CD4-positive, alpha-beta T cell treated with Interleukin-2 at 100 ng/mL for 4 hours (primary cell): ENCODE data around the gene TTC28.
"Not testable (repeated sequence)": the region's sequence is repeated elsewhere in the genome, so short reads cannot be mapped to it uniquely, and the experiment has no call there.

Experiments
- DNase-seq: peaks from one replicate; pipeline ENCODE4 v3.0.0-alpha.2; 2020; ENCODE audit warnings: low spot score

The TTC28 gene

DNA sequence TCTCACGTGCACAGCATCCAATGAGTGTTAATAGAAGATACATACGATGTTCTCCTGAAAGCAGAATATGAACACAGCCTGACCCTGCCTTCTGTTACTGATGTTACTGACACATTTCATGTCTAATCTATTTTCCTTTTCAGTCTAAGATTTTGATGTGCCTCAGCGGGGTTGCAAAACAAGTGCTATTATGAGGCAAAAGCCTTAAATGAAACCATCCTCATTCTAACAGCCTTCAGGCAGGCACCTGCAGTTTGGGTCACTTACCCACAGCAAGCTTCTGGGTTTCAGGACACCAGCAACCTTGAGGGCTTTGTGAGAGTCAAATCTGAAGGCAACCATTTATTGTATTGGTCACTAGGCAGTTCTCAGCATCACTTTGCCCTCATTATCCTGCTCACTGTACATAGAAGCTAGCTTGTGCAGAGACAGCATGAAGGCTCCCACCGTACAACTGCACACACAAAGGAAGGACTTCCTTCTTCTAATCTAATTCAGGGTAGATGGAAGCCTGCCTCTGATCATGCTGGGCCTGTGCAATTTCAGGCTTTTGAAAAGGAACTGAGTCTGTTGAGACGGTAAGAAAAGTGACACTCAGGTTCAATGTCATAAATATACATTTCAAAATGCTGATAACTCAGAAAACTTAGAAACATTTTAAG lies 577.4 kb downstream of the TTC28 start:
- DNase-seq: no peak

DNA sequence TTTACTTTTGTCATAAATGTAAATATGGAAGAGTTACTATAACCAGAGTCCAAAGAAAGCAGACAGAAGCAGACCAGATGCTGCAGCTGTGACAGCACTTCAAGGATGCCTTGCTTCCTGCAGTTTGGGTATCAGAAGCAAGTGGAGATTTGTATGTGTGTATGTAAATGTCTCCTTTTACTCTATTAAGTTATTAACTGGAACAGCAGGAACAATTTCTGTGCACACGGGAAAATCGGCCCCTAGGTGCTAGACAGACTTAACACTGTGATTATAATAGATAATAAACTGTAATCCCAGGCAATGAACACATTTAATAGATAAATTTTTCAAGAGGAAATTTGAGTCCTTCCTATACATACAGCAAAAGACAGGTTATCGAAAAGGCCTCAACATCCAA lies 582.0 kb downstream of the TTC28 start:
- DNase-seq: no peak

GRCh38 chr22:28096161-28096560 lies 583.5 kb downstream of the TTC28 start:
- no peak for DNase-seq

GRCh38 chr22:28095316-28096095 lies 584.1 kb downstream of the TTC28 start:
- no peak for DNase-seq

DNA sequence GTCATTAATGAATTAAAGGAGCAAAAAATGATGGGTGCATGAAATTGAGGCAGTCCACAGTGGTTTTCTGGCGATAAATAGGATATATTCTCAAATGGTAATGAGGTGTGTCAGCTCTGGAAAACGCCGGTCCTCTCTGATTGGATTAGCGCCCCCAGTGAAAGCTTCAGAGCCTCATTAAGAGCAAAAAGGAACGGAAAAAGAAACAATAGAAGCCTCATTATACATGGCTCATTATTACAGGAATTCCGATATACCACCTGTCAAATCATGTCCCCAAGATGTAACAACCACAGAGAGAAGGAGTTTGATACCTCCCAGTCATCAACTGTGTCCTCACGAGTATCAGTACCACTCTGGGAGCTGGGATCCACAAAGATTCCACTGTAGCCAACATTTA lies 584.9 kb downstream of the TTC28 start:
- DNase-seq: no peak

DNA sequence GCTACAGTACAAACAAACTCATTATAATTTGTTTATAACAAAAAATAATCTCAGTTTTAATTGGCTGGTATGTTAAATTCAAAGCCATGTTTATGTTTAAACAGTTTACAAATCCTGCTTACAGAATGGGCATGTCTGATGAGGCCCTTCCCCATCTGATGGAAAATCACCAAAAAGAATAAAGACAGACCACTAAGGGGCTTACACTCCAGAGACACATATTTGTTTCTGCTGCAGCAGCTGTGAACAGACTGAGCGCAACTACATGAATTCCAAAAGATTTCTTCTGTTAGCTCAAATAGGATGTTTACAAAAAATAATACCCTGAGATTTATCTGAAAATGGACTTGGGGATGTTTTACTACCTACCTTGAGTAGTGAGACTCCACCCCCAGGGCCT lies 585.9 kb downstream of the TTC28 start:
- DNase-seq: no peak

DNA sequence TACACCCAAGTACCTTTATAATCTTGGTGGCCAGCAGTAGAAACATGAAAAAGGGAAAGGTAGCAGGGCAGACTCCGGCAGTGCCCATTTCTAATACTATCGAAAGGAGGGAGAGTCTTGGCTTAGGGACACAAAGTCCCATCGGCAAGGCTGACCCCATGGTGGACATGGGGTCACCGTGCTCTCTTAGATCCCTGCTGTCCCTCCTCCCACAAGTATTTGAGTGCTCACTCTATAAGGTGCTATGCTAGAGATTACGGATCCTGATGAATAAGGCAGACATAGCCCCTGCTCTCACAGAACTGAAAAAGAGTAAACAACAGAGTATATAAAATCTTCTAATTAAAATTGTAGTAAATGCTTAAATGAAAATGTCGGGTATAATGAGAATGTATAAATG lies 588.2 kb downstream of the TTC28 start:
- DNase-seq: no peak

DNA sequence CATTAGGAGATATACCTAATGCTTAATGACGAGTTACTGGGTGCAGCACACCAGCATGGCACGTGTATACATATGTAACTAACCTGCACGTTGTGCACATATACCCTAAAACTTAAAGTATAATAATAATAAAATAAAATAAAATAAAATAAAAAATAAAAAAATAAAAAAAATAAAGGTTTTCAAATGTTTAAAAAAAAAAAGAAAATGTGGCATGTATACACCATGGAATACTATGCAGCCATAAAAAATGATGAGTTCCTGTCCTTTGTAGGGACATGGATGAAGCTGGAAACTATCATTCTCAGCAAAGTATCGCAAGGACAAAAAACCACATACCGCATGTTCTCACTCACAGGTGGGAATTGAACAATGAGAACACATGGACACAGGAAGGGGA lies 590.1 kb downstream of the TTC28 start:
- not testable (repeated sequence) for DNase-seq

GRCh38 chr22:28077166-28077565 lies 602.5 kb downstream of the TTC28 start:
- DNase-seq: no peak

DNA sequence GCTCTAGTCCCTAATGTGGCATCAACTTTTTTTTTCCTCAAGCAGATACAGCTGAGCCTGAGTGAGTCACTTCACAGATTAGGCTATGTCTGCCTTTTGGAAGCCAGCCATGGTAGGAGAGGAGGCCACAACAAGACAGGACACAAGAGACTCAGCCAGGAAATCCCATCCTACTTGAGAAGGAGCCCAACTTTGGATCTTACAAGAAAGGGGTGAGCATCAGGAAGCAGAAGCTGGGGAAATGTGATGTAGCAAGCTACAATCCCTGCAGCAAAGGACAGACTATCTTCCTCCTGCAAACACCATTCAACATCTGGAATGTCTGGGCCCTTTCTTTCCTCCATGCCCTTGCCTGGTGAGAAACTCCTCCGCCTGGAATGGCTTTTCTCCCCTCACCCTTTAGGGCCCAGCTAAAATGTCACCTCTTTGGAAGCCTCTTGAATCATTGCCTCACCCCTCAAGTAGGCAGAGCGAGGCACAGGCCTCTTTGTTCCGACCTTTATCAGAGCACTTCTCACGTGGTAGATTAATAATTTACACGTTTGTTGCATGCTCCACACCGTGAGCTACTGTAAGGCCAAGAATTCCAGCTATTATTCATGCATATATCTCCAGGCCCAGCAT lies 604.2 kb downstream of the TTC28 start:
- no peak for DNase-seq

GRCh38 chr22:28074526-28074925 lies 605.1 kb downstream of the TTC28 start:
- DNase-seq: no peak

DNA sequence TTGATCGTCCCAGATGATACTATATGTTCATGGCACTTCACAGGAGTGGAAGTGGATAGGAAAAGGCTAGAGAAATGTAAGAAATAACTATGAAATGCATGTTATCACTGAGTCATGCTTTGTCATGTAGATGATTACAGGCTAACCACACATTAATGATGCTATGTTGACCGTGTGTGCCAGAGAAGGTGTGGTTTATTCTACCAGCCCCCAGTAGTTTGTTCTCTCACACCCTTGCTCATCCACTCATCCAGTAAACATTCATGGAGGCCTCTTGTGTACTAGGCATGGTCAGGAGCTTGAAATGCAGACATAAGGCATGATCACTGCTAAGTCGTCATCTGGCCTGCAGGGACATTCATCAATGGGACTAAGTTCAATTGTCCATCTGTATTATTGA lies 607.6 kb downstream of the TTC28 start:
- DNase-seq: no peak

DNA sequence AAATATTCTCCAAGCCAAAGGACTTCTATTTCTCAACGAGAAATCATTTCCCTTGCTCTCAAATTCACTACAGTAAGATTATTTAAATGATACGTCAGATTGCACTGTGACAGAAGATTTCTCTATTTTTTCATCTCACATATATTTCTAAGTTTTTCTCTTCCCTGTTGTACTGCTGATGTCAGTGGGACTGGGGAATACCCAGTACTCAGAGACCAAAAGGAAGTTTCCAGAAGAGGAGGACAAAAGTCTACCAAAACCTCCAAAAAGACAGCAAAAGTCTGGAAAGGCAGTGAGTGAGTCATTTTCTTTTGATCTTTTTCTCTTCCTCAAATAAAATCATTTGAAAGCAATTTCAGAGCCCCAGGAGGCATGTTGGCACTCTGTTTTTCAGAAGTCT lies 610.8 kb downstream of the TTC28 start:
- DNase-seq: no peak

DNA sequence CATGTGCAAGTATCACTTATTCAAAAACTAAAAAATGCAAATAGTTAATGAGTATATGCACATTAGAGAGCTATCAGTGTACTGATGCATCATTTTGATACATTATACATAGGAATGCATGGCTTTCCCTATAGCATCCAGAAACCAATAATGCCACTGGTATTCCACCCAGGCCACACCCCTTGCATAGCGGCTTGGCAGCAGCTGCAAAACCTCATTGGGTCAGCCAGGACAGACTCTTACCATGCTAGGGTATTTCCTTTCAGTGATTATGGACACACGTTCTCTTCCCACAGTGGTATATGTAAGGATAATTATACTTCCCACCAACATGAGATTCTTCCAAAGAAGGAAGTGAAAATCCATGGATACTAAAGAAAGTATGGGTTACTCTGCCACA lies 614.7 kb downstream of the TTC28 start:
- DNase-seq: no peak

GRCh38 chr22:28063656-28064055 lies 616.0 kb downstream of the TTC28 start:
- DNase-seq: no peak

DNA sequence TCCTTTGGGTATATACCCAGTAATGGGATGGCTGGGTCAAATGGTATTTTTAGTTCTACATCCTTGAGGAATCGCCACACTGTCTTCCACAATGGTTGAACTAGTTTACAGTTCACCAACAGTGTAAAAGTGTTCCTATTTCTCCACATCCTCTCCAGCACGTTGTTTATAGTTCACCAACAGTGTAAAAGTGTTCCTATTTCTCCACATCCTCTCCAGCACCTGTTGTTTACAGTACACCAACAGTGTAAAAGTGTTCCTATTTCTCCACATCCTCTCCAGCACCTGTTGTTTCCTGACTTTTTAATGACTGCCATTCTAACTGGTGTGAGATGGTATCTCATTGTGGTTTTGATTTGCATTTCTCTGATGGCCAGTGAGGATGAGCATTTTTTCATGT lies 619.0 kb downstream of the TTC28 start:
- DNase-seq: not testable (repeated sequence)

- DNase-seq: no peak
Observed at GRCh38 chr22:28058036-28058435, 621.6 kb downstream of the TTC28 start.

DNA sequence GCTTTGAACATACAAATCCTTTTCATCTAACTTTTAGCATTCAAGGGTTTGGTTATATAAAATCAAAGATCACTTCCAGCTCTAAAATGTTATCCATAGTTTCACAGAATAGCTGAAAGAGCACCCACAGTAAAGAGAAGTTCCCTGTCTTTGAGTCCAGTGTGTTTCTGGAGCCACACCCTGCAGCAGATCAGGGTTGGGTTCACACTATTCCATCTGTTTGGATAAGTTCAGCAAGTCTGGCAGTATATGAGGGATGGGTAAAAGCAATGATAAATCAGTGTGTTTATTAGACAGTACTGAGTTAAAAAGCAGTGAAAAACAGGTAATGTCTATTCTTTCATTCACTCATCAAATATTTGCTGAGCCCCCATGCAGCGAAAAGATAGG lies 624.8 kb downstream of the TTC28 start:
- DNase-seq: no peak

DNA sequence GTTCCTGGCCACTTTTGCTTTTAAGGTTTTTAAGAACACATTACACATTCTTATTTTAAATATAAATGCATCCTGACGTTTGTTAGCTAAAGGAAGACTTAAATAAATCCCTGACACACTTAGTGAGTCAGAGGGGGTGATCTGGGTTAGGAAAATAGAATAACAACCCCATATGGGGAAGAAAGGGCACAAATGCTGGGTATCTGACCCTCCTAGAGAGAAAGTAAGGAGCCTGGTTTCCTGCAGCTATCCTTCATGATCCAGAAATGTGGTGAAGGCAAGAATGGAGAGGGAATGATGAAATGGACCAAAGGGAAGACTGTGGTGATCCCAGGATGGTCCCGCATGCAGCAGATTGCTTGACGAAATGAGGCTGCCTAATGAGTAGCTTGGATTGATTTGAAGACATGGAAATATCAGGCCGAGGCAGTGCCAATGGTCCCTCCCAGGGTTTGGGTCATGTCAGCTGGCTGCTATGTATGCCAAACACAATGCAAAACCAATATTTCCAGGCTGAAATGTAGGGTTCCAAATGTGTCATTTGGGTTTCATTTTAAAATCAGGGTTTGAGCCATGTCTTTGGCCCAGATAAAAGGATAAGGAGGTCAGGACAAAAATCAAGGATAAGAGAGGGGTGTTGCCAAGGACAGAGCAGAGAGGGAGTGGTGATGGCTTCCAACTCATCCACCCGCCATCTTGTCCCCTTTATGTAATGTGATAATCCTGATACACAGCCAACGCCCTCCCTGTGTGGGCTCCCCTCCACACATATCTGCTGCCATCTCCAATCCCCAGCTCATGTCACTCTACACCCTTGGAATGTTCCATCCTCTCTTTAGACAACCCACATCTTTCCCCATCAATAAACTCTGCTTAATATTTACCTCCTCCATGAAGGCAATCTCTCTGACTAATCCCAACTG lies 625.5 kb downstream of the TTC28 start:
- no peak for DNase-seq

DNA sequence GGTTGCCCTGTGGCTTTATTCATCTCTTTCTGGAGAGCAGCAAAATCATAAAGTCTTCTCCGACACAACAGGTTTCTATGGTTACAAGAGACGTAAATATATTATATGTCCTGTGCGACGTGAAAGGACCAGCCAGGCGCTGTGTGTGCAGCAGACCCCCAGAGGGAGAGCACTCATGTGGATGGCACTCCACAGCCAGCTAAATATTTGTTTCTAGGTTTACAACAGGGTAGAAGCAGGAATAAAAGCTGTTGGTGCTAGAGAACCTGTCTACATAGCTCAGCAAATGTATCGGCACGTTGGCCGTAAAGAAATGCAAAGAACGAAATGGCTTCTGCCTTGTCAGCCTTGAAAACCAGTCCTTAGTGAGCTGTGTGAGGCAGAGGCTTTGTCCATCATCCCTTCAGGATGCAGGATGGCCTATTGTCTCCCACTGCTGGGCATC lies 626.8 kb downstream of the TTC28 start:
- DNase-seq: no peak

- DNase-seq: peak; percentile 5
Observed at GRCh38 chr22:28051787-28052356, 627.8 kb downstream of the TTC28 start.
